SK-N-SH treated with all-trans-retinoic acid at 6 μM for 48 hours (cell line): Measurements from ENCODE around the gene NPIPA8.
"Not testable (repeated sequence)": the region's sequence is repeated elsewhere in the genome, so short reads cannot be mapped to it uniquely, and the experiment has no call there.

ENCODE experiments used
- ATAC-seq: fragments of 200-7000 bp; cut with Tn5 transposase; 3 replicates; pipeline ENCODE4 v1.9.1; 2020; ENCODE audit warnings: mild to moderate bottlenecking, moderate library complexity

Gene NPIPA8

DNA sequence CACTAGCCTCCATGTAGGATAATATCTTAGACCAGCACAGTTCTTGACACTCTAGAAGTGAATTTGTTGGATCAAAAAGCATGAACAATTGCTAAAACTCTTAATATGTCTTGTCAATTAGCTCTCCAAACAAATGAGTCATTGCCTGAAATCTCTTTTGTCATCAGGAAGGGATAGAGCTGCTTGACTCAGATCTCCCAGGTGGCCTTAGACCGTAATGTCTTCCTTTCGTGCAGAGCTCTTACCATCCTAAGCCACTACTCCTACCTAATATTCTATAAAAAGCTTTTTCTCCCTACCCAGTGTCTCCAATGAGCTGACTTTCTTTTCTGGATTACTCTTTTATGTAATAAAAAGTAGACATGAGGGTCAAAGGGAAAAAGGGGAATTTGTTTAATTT lies 66.4 kb downstream of the NPIPA8 start:
- ATAC-seq = not testable (repeated sequence)
